GM12878 (cell line): ENCODE results near the gene FOXP1. TPM values are rescaled to one million over a fixed set of nuclear protein-coding genes. Genes with fewer than 3 reads are reported as not detected.

Experiments
- ATAC-seq: fragments of 200-7000 bp; cut with Tn5 transposase; 3 replicates; pipeline ENCODE4 v1.9.1; 2020; ENCODE audit warnings: mild to moderate bottlenecking, moderate library complexity
- BruUV-seq: library from RNA; stranded (reverse); fragments of 400-500 nt; replicated peaks from 2 replicates; lab custom pipeline; 2021; lab: Mats Ljungman, UMichigan
- CTCF ChIA-PET: fragments of 300-600 bp; sonication (Branson Sonifier 250); formaldehyde crosslinking; extraction: SDS; loops from one replicate; lab custom pipeline; 2021; ENCODE audit warnings: inconsistent platforms; lab: Yijun Ruan, JAX
- POLR2A ChIA-PET: fragments of 350-600 bp; formaldehyde crosslinking; extraction: SDS; loops from one replicate; lab custom pipeline; 2021; ENCODE audit warnings: inconsistent platforms; lab: Charles Lee
- RAD21 ChIA-PET: fragments of 300-600 bp; sonication (Branson Sonifier 250); formaldehyde crosslinking; loops from one replicate; lab custom pipeline; 2023; ENCODE audit warnings: antibody characterized with exemption; ENCODE audit not compliant: unreplicated experiment; lab: Charles Lee
- SMC1A ChIA-PET: fragments of 300-600 bp; sonication (Branson Sonifier 250); formaldehyde crosslinking; loops from one replicate; lab custom pipeline; 2023; ENCODE audit not compliant: unreplicated experiment, uncharacterized antibody; lab: Charles Lee
- DNase-seq: peaks from one replicate; pipeline ENCODE4 v3.0.0-alpha.2; 2011; ENCODE audit warnings: low read depth, low spot score
- FAIRE-seq: peaks from 3 replicates; lab custom pipeline; 2011; peaks lifted over from hg19 to GRCh38; lab: Jason Lieb, UNC
- H2AFZ ChIP-seq: 2 replicates; pipeline ENCODE4 v1.6.0; 2011; ENCODE audit warnings: low read depth, low read length, control low read depth; ENCODE audit not compliant: control insufficient read depth
- H3K27ac ChIP-seq: 2 replicates; pipeline ENCODE4 v1.5.1; 2011; ENCODE audit warnings: control low read depth; ENCODE audit not compliant: control insufficient read depth, insufficient read depth
- H3K27me3 ChIP-seq, 2 experiments: replicated peaks in 1 of 2; 2 replicates each; pipeline versions ENCODE4 v1.6.0 to v1.6.1; 2011; ENCODE audit warnings: low read length in 1 of 2; ENCODE audit not compliant: control insufficient read depth in 2 of 2, insufficient read depth in 2 of 2
- H3K36me3 ChIP-seq, 2 experiments: 2 replicates each; pipeline ENCODE4 v1.5.1; 2011; ENCODE audit warnings: low read length in 1 of 2; ENCODE audit not compliant: control insufficient read depth in 2 of 2, insufficient read depth in 2 of 2
- H3K4me1 ChIP-seq: 2 replicates; pipeline ENCODE4 v1.6.1; 2011; ENCODE audit warnings: mild to moderate bottlenecking, low read length, moderate library complexity, mixed read lengths; ENCODE audit not compliant: control insufficient read depth, insufficient read depth
- H3K4me2 ChIP-seq: 2 replicates; pipeline ENCODE4 v1.6.0; 2011; ENCODE audit warnings: control low read depth; ENCODE audit not compliant: control insufficient read depth, insufficient read depth
- H3K4me3 ChIP-seq: fragments of 200-600 bp; sonication (generic); 2 replicates; pipeline ENCODE4 v1.5.1; 2016
- H3K79me2 ChIP-seq: 2 replicates; pipeline ENCODE4 v1.6.0; 2011; ENCODE audit warnings: low read length; ENCODE audit not compliant: control insufficient read depth, insufficient read depth
- H3K9ac ChIP-seq: 2 replicates; pipeline ENCODE4 v1.8.0; 2011; ENCODE audit warnings: low read length, control low read depth, mixed read lengths; ENCODE audit not compliant: control insufficient read depth, insufficient read depth
- H3K9me3 ChIP-seq: replicated peaks from 3 replicates; pipeline ENCODE4 v1.5.1; 2011; ENCODE audit warnings: mild to moderate bottlenecking, low read length; ENCODE audit not compliant: control insufficient read depth, insufficient read depth
- H4K20me1 ChIP-seq: 2 replicates; pipeline ENCODE4 v1.6.0; 2011; ENCODE audit not compliant: control insufficient read depth, insufficient read depth
- CHD4 ChIP-seq: fragments of 200-600 bp; sonication (generic); IDR thresholded peaks from 2 replicates; pipeline ENCODE4 v1.6.1; 2016; ENCODE audit warnings: mild to moderate bottlenecking
- WGBS: methylation state at CpG from one replicate; pipeline ENCODE4 v1.1.6; 2016; ENCODE audit warnings: low lambda C conversion rate; ENCODE audit not compliant: insufficient replicate concordance, insufficient coverage; ENCODE audit errors: missing lambda C conversion rate; 5-methylcytosine and 5-hydroxymethylcytosine counted together
- in situ Hi-C: fragments of 300-500 bp; cut with MboI; formaldehyde crosslinking; loops from 9 replicates; pipeline ENCODE4 v1.14.3; 2018; ENCODE audit warnings: mixed read lengths
- intact Hi-C: fragments of 100-400 bp; cut with micrococcal nuclease; formaldehyde crosslinking; loops from one replicate; pipeline ENCODE4 v1.14.2; 2022; ENCODE audit not compliant: unreplicated experiment
- polyA plus RNA-seq, 11 experiments: library from polyadenylated mRNA; depleted of rRNA in 4 of 11; unstranded in 6 of 11; stranded (reverse) in 5 of 11; fragments of >200 nt; fragmentation: Nextera tagmentation in 4 of 11; fragmentation: Illumina TruSeq in 1 of 11; extraction: Ambion mirVana in 4 of 11; extraction: Trizol in 1 of 11; gene quantifications; 1 replicate in 1 of 11; 2 replicates in 10 of 11; pipeline versions ENCODE4 v1.2.1 to v1.2.3, GENCODE V29; 2011 to 2016; ENCODE audit warnings: inconsistent platforms in 2 of 11, missing spikeins in 2 of 11, low read depth in 1 of 11
- total RNA-seq, 4 experiments: library from RNA; depleted of rRNA in 3 of 4; stranded (reverse); fragments of >200 nt in 3 of 4; fragmentation: Illumina TruSeq in 1 of 4; extraction: Trizol in 1 of 4; gene quantifications; 2 replicates each; pipeline versions ENCODE4 v1.2.1 to v1.2.3, GENCODE V29; 2013 to 2021
- TF ChIP-seq, protein P1 (sequence below): fragments of 450-650 bp; IDR thresholded peaks from 2 replicates; pipeline ENCODE4 v1.6.1; 2017; ENCODE audit warnings: mild to moderate bottlenecking, moderate library complexity
- TF ChIP-seq, protein P2 (sequence below): fragments of 450-650 bp; formaldehyde crosslinking; IDR thresholded peaks from 2 replicates; pipeline ENCODE4 v1.4.0; 2022; ENCODE audit warnings: mild to moderate bottlenecking, moderate library complexity

FOXP1 gene
- total and polyA plus RNA-seq, 10 of the 15 experiments (the other 5 are each of a cell fraction or from before 2014, with no cell fraction given): 0.05 to 1.6 (median 0.20) TPM; not detected in 1

DNA sequence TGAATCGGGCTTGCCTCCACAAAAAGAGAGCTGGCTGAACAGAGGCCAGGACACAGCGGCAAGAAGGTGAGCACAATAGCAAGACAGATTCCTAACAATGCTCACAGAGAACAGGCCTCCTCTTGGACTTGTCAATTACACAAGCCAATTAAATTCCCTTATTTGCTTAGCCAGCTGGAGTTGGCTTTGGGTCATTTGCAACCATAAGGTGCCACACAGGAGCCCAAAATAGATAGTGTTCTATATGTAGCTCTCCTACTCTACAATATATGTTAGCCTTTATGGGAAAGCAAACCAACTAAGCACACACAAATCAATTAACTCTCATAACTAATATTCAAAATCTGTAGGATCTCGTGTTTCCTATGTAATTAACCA, 335.6 kb downstream of the FOXP1 start:
- Histone ChIP-seq H3K9me3 (no peaks in the 10 kb centered on the region), H3K4me1 (no peaks in the 10 kb centered on the region), H3K4me3 (no peak overlapping the region), H3K9ac (no peak overlapping the region), H3K27me3 (no peaks in the 10 kb centered on the region), H3K27ac (no peak overlapping the region), H3K36me3 (no peaks in the 10 kb centered on the region), H3K79me2 (no peaks in the 10 kb centered on the region), H4K20me1 (no peaks in the 10 kb centered on the region), H2AFZ (no peak overlapping the region), H3K4me2 (no peak overlapping the region)
- BruUV-seq: no TSS peak
- WGBS: 60% methylated on average over 3 of the region's 3 CpGs
- DNase-seq (no peak), FAIRE-seq (no peak), ATAC-seq (no peak)
- CTCF ChIA-PET: interaction anchor here (1.3 to 1.4 kb wide), 2 partner anchors 9 to 264 kb away, joined by 3 to 4 read pairs; no protein-coding TSS in a partner anchor
- SMC1A ChIA-PET: interaction anchor here (0.7 to 1.0 kb wide), 2 partner anchors 175 to 264 kb away, joined by 3 read pairs; no protein-coding TSS in a partner anchor
- RAD21 ChIA-PET: no interaction called here
- intact Hi-C loops: no loop called here
- TF ChIP-seq, protein P1, sequence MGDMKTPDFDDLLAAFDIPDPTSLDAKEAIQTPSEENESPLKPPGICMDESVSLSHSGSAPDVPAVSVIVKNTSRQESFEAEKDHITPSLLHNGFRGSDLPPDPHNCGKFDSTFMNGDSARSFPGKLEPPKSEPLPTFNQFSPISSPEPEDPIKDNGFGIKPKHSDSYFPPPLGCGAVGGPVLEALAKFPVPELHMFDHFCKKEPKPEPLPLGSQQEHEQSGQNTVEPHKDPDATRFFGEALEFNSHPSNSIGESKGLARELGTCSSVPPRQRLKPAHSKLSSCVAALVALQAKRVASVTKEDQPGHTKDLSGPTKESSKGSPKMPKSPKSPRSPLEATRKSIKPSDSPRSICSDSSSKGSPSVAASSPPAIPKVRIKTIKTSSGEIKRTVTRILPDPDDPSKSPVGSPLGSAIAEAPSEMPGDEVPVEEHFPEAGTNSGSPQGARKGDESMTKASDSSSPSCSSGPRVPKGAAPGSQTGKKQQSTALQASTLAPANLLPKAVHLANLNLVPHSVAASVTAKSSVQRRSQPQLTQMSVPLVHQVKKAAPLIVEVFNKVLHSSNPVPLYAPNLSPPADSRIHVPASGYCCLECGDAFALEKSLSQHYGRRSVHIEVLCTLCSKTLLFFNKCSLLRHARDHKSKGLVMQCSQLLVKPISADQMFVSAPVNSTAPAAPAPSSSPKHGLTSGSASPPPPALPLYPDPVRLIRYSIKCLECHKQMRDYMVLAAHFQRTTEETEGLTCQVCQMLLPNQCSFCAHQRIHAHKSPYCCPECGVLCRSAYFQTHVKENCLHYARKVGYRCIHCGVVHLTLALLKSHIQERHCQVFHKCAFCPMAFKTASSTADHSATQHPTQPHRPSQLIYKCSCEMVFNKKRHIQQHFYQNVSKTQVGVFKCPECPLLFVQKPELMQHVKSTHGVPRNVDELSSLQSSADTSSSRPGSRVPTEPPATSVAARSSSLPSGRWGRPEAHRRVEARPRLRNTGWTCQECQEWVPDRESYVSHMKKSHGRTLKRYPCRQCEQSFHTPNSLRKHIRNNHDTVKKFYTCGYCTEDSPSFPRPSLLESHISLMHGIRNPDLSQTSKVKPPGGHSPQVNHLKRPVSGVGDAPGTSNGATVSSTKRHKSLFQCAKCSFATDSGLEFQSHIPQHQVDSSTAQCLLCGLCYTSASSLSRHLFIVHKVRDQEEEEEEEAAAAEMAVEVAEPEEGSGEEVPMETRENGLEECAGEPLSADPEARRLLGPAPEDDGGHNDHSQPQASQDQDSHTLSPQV: no peak
- no peak for TF ChIP-seq CHD4
- TF ChIP-seq, protein P2, sequence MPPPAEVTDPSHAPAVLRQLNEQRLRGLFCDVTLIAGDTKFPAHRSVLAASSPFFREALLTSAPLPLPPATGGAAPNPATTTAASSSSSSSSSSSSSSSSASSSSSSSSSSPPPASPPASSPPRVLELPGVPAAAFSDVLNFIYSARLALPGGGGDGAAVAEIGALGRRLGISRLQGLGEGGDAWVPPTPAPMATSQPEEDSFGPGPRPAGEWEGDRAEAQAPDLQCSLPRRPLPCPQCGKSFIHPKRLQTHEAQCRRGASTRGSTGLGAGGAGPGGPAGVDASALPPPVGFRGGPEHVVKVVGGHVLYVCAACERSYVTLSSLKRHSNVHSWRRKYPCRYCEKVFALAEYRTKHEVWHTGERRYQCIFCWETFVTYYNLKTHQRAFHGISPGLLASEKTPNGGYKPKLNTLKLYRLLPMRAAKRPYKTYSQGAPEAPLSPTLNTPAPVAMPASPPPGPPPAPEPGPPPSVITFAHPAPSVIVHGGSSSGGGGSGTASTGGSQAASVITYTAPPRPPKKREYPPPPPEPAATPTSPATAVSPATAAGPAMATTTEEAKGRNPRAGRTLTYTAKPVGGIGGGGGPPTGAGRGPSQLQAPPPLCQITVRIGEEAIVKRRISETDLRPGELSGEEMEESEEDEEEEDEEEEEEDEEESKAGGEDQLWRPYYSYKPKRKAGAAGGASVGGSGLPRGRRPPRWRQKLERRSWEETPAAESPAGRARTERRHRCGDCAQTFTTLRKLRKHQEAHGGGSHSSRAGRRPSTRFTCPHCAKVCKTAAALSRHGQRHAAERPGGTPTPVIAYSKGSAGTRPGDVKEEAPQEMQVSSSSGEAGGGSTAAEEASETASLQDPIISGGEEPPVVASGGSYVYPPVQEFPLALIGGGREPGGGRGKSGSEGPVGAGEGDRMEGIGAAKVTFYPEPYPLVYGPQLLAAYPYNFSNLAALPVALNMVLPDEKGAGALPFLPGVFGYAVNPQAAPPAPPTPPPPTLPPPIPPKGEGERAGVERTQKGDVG (CRISPR knock-in tag): no peak
- in situ Hi-C loops: no loop called here
- POLR2A ChIA-PET: no interaction called here
